ENCODE results near the gene CEMIP. TPM values are rescaled to one million over a fixed set of nuclear protein-coding genes. Genes with fewer than 3 reads are reported as not detected.

The CEMIP gene
- total and polyA plus RNA-seq, 2 experiments from 2014 or later: 2.3 to 4.4 TPM

DNA sequence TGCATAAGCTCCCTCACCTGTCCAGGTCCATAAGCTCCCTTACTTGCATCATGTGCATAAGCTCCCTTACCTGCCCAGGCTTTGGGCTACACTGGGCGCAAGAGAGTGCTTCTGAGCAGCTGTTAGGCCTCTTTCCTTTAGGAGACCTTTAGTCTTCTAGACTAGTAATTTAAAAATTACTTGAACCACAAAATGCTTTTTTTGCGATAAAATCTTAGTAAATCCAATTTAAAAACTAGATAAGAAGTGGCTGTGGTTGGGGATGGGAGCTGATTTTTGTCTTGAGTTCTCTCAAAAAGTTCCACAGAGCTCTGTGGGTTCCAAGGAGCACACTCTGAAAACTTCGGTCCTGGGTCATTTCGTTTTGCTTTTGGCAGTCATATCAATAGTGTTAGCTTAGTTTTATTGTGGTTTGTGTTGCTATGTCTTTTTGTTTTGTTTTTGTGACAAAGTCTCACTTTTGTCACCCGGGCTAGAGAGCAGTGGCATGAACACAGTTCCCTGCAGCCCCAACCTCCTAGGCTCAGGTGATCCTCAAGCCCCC lies 6.7 kb downstream of the CEMIP start:
- Histone ChIP-seq H2AFZ (no peak overlapping the region), H4K20me1 (ENCODE audit: insufficient read depth, poor library complexity, severe bottlenecking) (no peaks in the 10 kb centered on the region), H3K9me2 (replicated peaks; ENCODE audit: insufficient read depth) (no peaks in the 10 kb centered on the region), H3K27ac (no peak overlapping the region), H3K4me3 (no peak overlapping the region), H3K36me3 (replicated peaks; ENCODE audit: insufficient read depth, low read depth) (no peaks in the 10 kb centered on the region), H3K4me2 (no peak overlapping the region), H3K4me1 (ENCODE audit: insufficient read depth) (peaks cover under 1% of the 10 kb centered on the region), H3K79me2 (no peaks in the 10 kb centered on the region), H3K27me3 (peaks cover 19% of the 10 kb centered on the region), H3K9me3 (ENCODE audit: low read depth) (no peaks in the 10 kb centered on the region)
- whole genome bisulfite sequencing (ENCODE audit: low lambda C conversion rate, missing lambda C conversion rate): 95% methylated on average over 5 of the region's 5 CpGs
- DNase-seq (ENCODE audit: low spot score): no peak
- TF ChIP-seq EZH2phosphoT487 (IDR thresholded peaks at IDR 0.05; ENCODE audit: low read depth, severe bottlenecking, unreplicated experiment) (no peak), EZH2 (IDR thresholded peaks at IDR 0.05; ENCODE audit: borderline replicate concordance) (no peak)
- TF ChIP-seq, protein P1, sequence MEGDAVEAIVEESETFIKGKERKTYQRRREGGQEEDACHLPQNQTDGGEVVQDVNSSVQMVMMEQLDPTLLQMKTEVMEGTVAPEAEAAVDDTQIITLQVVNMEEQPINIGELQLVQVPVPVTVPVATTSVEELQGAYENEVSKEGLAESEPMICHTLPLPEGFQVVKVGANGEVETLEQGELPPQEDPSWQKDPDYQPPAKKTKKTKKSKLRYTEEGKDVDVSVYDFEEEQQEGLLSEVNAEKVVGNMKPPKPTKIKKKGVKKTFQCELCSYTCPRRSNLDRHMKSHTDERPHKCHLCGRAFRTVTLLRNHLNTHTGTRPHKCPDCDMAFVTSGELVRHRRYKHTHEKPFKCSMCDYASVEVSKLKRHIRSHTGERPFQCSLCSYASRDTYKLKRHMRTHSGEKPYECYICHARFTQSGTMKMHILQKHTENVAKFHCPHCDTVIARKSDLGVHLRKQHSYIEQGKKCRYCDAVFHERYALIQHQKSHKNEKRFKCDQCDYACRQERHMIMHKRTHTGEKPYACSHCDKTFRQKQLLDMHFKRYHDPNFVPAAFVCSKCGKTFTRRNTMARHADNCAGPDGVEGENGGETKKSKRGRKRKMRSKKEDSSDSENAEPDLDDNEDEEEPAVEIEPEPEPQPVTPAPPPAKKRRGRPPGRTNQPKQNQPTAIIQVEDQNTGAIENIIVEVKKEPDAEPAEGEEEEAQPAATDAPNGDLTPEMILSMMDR (IDR thresholded peaks at IDR 0.05; ENCODE audit: poor library complexity): no peak

DNA sequence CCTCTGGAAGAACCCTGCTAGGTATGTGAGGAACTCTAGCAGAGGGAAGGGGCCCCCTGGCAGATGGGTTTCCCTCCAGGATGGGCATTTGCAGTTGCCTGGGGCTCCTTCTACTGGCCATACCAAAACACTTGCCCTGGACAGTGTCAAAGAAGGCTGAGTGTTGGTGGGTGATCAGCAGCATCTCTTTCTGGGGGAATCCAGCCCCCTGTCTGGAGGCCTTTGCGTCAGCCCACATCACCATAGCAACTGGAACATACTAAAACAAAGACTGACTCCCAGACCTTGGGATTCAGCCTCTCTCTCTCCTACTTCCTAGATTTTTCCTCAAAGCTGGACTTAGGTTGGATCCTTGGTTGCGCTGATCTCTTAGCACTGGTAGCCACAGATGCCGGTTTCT lies 8.1 kb downstream of the CEMIP start:
- Histone ChIP-seq H3K4me1 (ENCODE audit: insufficient read depth) (no peaks in the 10 kb centered on the region), H3K27me3 (peaks cover 5% of the 10 kb centered on the region), H3K79me2 (no peaks in the 10 kb centered on the region), H3K36me3 (replicated peaks; ENCODE audit: insufficient read depth, low read depth) (no peaks in the 10 kb centered on the region), H3K9me3 (ENCODE audit: low read depth) (no peaks in the 10 kb centered on the region), H4K20me1 (ENCODE audit: insufficient read depth, poor library complexity, severe bottlenecking) (no peaks in the 10 kb centered on the region), H2AFZ (no peak overlapping the region), H3K9me2 (replicated peaks; ENCODE audit: insufficient read depth) (no peaks in the 10 kb centered on the region), H3K4me3 (no peak overlapping the region), H3K4me2 (no peak overlapping the region), H3K27ac (no peak overlapping the region)
- TF ChIP-seq EZH2 (IDR thresholded peaks at IDR 0.05; ENCODE audit: borderline replicate concordance) (no peak), EZH2phosphoT487 (IDR thresholded peaks at IDR 0.05; ENCODE audit: low read depth, severe bottlenecking, unreplicated experiment) (no peak)
- TF ChIP-seq, protein P1 (IDR thresholded peaks at IDR 0.05; ENCODE audit: poor library complexity): no peak
- DNase-seq (ENCODE audit: low spot score): no peak
- WGBS (ENCODE audit: low lambda C conversion rate, missing lambda C conversion rate): 78% methylated on average over 3 of the region's 3 CpGs

DNA sequence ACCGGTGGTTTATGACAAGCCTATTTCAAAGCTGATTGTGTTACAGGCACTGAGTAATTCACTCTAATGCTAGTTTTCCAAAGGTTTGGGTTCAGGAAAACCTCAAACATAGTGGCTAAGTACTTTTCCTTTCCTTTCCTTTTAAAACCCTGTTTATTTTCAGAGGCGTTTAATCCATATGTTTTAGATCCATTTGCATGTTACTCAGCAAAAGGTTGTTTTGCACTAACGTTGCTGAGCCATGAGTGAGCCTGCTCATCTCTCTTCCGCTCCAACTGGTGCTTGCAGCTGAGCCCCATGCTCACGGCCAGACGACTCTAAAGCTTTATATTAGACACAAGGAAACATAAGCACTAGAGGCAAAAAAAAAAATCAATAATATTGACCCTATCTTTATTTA lies 9.4 kb downstream of the CEMIP start:
- no peaks in the 10 kb centered on the region for H3K9me3 ChIP-seq (ENCODE audit: low read depth)
- no peaks in the 10 kb centered on the region for H3K27me3 ChIP-seq
- H3K4me2 ChIP-seq: no peak overlapping the region
- TF ChIP-seq, protein P1 (IDR thresholded peaks at IDR 0.05; ENCODE audit: poor library complexity): no peak
- no peak for TF ChIP-seq EZH2 (IDR thresholded peaks at IDR 0.05; ENCODE audit: borderline replicate concordance)
- no peak for TF ChIP-seq EZH2phosphoT487 (IDR thresholded peaks at IDR 0.05; ENCODE audit: low read depth, severe bottlenecking, unreplicated experiment)
- no peaks in the 10 kb centered on the region for H3K79me2 ChIP-seq
- H3K27ac ChIP-seq: no peak overlapping the region
- no peaks in the 10 kb centered on the region for H3K9me2 ChIP-seq (replicated peaks; ENCODE audit: insufficient read depth)
- no peaks in the 10 kb centered on the region for H3K4me1 ChIP-seq (ENCODE audit: insufficient read depth)
- H3K4me3 ChIP-seq: no peak overlapping the region
- WGBS (ENCODE audit: low lambda C conversion rate, missing lambda C conversion rate): 74% methylated on average over 6 of the region's 6 CpGs
- H4K20me1 ChIP-seq (ENCODE audit: insufficient read depth, poor library complexity, severe bottlenecking): no peaks in the 10 kb centered on the region
- no peak overlapping the region for H2AFZ ChIP-seq
- no peaks in the 10 kb centered on the region for H3K36me3 ChIP-seq (replicated peaks; ENCODE audit: insufficient read depth, low read depth)
- no peak for DNase-seq (ENCODE audit: low spot score)
